Nephron progenitor cell (in vitro differentiated cells): ENCODE results near the gene HS3ST4.
A peak's percentile ranks its signal among the peaks of the same experiment; 100 is the strongest.

ENCODE experiments used
- DNase-seq: peaks from one replicate; pipeline ENCODE4 v3.0.0; 2021
- H3K27ac Mint-ChIP-seq: 2 replicates; pipeline ENCODE4 v1.8.0; 2021; ENCODE audit warnings: mild to moderate bottlenecking, moderate library complexity, mixed read lengths
- H3K27me3 Mint-ChIP-seq: 2 replicates; pipeline ENCODE4 v1.8.0; 2021; ENCODE audit warnings: mild to moderate bottlenecking, low read depth, mixed read lengths; ENCODE audit not compliant: poor library complexity
- H3K36me3 Mint-ChIP-seq: 2 replicates; pipeline ENCODE4 v1.8.0; 2021; ENCODE audit warnings: low read depth, mixed read lengths
- H3K4me1 Mint-ChIP-seq: 2 replicates; pipeline ENCODE4 v1.8.0; 2021; ENCODE audit warnings: mixed read lengths
- H3K4me3 Mint-ChIP-seq: 2 replicates; pipeline ENCODE4 v1.8.0; 2021; ENCODE audit warnings: mild to moderate bottlenecking, moderate library complexity, mixed read lengths
- H3K9me3 Mint-ChIP-seq: 2 replicates; pipeline ENCODE4 v1.8.0; 2021; ENCODE audit warnings: mild to moderate bottlenecking, moderate library complexity, mixed read lengths
- CTCF ChIP-seq: fragments of 200-600 bp; sonication (generic); IDR thresholded peaks from 2 replicates; pipeline ENCODE4 v1.5.0; 2021; ENCODE audit warnings: antibody characterized with exemption

The HS3ST4 gene

GRCh38 chr16:26051063-26051462, 359.3 kb downstream of the HS3ST4 start:
- Mint-ChIP-seq H3K27me3 (peaks cover 10% of the 10 kb centered on the region), H3K36me3 (no peaks in the 10 kb centered on the region), H3K9me3 (peaks cover 6% of the 10 kb centered on the region), H3K27ac (no peak overlapping the region), H3K4me3 (no peak overlapping the region), H3K4me1 (peaks cover 34% of the 10 kb centered on the region)
- DNase-seq = no peak
- no peak for TF ChIP-seq CTCF

DNA sequence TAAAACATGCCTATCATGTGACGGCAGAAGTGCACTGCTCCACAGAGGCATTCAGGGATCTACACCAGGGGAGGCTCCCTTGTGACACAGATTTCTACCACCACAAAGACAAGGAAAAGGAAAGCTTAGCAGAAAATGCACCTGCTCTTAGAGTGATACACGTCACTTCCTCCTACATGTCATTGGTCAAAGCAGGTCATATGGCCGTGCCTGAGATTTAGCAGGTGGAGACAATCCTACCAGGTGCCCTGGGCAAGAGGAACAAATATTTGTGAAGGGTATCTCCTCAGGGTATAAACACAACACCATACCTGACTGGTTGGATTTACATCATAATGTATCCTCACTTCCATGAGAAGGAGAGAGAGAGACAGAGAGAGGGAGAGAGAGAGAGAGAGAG, 362.1 kb downstream of the HS3ST4 start:
- H3K27ac Mint-ChIP-seq = no peak overlapping the region
- H3K4me3 Mint-ChIP-seq = no peak overlapping the region
- peaks cover 6% of the 10 kb centered on the region for H3K9me3 Mint-ChIP-seq
- no peak for DNase-seq
- H3K27me3 Mint-ChIP-seq = peaks cover 7% of the 10 kb centered on the region
- H3K4me1 Mint-ChIP-seq = peaks cover 34% of the 10 kb centered on the region
- no peaks in the 10 kb centered on the region for H3K36me3 Mint-ChIP-seq
- TF ChIP-seq CTCF = no peak

DNA sequence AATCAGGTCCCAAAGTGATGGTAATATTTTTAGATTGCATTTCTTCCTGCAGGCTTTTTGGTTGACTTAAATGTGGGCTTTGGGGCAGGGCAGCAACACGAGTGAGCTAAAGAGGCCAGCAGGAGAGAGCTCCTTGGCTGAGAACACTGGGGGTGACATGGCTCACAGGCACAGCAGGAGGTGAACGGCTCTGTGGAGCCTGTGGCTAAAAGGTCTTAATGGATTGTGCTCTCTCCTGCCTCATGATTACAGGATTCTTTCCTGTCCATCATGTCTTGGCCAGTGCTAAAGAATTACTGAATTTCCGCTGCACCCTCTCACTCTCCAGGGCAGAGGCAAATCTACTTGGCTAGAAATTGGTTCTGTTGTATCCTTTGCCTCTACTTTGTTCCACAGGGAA, 366.6 kb downstream of the HS3ST4 start:
- Mint-ChIP-seq H3K4me1 (no peaks in the 10 kb centered on the region), H3K27ac (no peak overlapping the region), H3K27me3 (peaks cover 4% of the 10 kb centered on the region)

DNA sequence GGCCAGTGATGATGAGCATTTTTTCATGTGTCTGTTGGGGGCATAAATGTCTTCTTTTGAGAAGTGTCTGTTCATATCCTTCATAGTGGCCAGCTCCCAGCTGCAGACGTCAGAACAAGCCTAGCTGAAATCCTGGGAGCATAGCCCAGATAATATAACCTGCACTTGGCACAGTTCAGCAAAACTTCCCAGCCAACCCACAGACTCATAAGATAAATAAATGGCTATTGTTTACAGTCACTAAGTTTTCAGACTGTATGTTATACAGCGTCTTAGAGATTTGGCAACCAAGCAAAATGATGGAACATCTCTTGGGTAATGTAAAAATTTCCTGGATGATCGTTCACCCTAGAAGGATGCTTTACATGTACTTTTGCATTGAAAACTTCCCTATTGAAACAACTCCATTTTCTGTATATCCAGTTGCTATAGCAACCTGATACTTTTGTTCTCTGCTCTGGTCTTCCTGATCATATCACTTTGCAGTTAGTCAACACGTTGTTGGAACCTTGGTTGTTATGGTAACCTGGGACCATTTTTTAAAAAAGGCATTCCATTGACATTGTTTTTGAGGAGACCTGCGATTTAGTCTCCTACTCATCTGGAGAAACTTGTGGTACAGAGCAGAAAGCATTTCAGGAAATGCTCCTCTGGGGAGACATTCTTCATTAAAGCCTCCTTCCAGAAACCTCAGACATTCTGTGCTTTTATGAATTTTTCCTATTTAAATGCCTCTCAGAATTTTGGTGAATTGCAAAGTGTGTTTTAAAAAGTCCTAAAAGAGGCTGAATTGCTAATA, 378.7 kb downstream of the HS3ST4 start:
- Mint-ChIP-seq H3K4me3 (no peak overlapping the region), H3K4me1 (peaks cover 9% of the 10 kb centered on the region), H3K9me3 (no peaks in the 10 kb centered on the region), H3K27me3 (no peaks in the 10 kb centered on the region), H3K36me3 (no peaks in the 10 kb centered on the region), H3K27ac (no peak overlapping the region)
- DNase-seq = no peak
- no peak for TF ChIP-seq CTCF

More for the DNA sequence above, 366.6 kb downstream of the HS3ST4 start:
- Mint-ChIP-seq H3K36me3 (no peaks in the 10 kb centered on the region), H3K9me3 (no peaks in the 10 kb centered on the region), H3K4me3 (no peak overlapping the region)
- no peak for TF ChIP-seq CTCF
- DNase-seq = no peak

GRCh38 chr16:26071101-26071866, 379.5 kb downstream of the HS3ST4 start:
- peaks cover 9% of the 10 kb centered on the region for H3K4me1 Mint-ChIP-seq
- H3K36me3 Mint-ChIP-seq = no peaks in the 10 kb centered on the region
- no peak for TF ChIP-seq CTCF
- H3K27ac Mint-ChIP-seq = peak overlapping the region; percentile 38
- no peaks in the 10 kb centered on the region for H3K27me3 Mint-ChIP-seq
- no peak overlapping the region for H3K4me3 Mint-ChIP-seq
- no peaks in the 10 kb centered on the region for H3K9me3 Mint-ChIP-seq
- no peak for DNase-seq
